ENCODE measurements around the gene USH2A.
A peak's percentile ranks its signal among the peaks of the same experiment; 100 is the strongest.

Gene USH2A

DNA sequence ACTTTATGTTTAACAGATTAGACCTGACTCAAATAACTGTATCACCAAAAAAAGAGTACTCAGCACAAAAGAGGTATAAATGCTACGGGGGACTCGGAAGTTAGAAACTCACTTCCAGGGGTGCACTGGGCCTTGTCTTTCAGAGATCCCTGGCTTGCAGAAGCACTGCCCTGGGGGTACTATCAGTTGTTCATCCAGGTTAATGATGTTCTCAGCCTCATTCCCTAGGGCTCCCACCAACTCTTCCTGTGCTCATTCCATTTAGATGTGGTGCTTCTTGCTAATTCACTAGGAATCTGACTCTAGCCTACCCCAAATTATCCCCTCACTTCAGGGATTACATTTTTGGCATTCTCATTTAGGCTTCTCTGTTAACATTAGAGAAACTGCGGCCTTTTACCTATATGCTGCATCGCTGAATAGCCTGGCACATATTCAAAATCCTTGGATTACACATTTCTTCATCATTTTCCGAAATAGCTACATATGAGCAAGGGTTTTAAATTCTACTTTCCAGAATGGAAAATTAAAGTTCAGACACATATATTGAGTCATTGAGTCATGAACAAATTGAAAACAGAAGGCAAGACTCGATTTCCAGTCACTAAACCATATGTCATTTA, 517.6 kb downstream of the USH2A start:
- DNase-seq: no peak

DNA sequence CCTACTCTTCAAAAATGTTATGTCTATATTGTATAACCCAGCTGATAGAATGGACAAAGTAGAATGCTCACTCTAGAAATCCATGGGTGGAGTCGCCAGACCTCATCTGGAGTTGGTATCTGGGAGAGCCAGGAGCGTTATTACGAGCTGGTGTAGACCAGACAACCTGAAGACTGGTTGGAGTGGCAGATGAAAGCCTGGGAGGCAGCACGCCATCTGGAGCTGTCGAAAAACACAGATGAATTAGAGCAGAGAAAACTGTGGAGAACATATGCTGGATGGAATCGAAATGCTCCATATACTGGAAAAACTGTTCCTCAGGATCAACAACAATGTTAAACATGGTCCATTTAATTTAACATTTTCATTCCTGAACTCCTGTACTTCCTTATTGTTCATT, 522.6 kb downstream of the USH2A start:
- no peak for DNase-seq

DNA sequence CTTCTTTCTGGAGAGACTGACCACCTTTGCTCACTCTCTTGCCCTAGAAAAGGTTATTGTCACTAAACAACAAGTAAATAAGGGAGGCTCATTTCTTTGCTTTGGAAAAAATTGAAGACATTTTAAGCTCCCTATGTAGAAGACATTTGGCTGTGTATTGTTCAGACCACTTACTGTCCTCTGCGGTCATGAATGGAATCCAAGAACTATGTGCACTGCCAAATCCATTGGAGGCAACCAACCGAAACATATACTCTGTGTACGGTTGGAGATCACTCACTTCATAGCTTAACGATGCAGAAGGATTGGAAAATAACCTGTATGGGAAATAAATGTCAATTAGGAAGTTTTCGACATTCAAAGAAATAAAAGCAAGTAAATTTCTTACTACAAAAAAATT, 523.3 kb downstream of the USH2A start:
- DNase-seq: peak; percentile 55

DNA sequence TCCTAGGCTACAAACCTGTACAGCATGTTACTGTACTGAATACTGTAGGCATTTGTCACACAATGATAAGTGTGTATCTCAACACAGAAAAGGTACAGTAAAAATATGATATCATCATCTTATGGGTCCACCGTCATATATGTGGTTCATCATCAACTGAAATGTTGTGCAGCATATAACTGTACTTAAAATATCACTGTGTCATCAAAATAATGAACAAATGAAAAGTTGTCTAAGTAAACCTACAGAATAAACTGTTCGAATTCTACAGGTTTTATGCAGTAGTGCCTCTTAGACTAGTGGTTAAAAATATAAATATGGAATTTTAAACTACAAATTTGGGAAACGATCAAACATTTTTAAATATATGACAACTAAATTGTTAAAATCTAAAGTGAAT, 527.4 kb downstream of the USH2A start:
- no peak for DNase-seq

DNA sequence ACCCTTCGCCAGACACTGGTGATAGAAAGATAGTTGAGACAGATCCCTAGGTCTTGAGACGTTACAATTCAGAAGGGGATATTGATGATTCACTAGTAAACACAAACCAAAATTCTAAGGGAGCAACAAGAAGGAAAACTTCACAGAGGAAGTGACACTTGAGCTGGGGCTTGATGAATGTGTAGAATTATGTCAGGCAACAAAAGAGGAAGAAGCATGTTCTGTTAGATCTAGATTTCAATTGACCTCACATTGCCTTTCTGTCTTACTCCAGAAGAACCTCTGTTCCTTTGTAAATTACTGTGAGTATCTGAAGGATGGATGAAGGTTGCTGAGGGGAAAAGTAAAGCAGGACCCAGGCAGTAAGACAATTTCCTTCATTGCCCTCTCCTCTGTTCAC, 528.0 kb downstream of the USH2A start:
- DNase-seq: no peak

DNA sequence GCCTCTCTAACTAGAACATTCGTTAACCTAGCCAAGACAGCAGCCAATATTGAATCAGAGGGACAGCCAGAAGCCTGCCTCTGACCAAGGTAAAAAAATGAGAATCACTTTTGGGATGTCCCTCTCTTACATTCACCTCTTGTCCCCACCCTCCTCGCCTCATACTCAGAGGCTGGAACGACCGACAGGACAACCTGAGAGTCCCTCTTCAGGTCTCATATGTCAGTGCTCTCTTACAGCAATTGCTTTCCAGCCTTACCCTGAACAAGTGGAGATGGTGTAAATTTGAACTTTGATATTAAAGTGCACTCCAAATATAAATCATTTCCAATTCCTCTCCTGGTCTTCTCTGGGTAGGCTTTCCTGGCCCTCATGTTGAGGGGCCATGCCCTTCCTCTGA, 528.6 kb downstream of the USH2A start:
- no peak for DNase-seq

DNA sequence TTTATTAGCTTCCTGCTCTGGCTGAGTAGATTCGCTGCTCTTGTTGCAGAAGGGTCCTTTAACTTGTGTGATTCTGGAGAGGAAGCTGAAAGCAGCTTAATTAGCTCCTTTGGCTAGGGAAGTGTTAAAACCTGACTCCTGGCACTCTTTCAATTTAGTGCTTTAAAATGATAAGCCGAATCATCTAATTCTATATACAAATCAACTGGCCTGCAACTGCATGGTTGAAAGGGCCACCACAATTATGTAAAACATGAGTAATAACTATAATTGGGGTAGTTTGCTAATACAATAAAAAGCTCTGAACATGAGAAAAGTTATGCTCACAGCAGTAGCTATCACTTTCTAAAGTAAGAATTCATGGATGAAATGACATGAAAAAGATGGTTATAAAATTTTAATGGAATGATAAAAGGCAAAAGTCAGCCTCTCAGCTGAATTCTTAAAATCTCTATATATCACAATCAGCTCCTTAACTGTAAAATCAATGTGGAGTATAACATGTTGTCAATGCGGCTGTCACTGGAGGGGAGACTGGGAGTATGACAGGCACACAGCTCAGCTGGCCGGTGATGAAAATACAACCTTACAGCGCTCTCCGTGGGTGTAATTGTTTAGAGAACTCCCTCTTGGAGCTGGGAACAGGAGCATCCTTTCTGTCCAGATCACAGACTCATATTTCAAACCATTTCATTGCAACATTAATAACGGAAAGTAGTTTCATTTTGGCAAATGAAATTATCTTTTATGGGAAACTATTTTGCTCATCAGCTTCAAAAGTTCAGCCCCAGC, 531.8 kb downstream of the USH2A start:
- DNase-seq: peak; percentile 47

DNA sequence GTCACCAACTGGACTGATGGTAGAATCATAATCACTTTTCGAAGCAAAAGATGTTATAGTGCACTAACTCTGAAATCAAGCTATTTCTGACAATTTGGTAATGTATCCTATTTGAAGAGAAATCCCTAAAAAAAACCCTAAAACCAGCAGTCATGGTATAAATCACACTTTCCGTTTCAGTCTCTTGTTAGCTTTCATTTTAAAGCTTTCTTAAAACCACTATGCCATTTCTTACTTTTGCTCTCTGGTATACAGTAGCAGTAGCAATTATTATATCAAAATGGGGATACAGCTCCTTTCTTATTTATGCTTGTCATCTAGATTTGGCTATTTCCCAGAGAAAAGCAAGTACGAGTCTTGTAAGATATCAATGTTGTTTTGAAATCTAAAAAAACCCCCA, 532.8 kb downstream of the USH2A start:
- no peak for DNase-seq

DNA sequence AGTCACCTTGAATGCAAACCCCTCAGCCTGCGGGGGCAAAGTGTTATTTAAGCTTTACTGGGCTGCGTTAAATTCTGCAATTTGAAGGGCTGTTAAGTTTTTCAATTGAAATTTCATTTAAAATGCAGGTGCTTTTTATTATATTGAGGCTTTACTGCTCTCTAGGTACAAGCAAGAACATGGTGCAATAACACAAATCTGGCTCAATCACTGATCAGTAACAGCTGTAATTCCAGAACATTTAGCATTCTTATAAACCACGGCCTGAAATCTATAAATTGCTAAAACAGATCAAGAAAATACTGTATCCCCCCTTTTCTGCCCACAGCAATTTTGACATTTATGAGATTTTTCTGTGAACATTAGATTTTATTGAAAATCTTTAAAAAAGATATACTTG, 533.4 kb downstream of the USH2A start:
- no peak for DNase-seq

DNA sequence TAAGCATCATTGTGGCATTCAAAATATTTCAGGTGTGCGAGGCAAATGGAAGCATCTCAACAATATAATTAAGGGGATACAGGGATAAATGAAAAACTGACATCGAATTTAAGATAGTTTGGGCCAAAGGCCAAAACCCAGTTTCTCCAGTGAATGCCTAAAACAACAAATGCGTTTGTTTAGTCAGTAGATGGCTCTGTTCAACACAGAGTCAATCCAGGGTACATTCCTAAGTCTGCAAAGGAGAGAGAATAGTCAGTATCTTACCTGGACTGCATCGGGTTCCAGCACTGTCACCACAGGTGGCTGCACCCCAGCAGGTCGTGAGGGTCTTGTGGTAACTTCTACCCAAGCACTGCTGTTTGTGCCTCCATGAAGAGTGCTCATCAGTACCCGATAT, 535.1 kb downstream of the USH2A start:
- DNase-seq: peak; percentile 61

DNA sequence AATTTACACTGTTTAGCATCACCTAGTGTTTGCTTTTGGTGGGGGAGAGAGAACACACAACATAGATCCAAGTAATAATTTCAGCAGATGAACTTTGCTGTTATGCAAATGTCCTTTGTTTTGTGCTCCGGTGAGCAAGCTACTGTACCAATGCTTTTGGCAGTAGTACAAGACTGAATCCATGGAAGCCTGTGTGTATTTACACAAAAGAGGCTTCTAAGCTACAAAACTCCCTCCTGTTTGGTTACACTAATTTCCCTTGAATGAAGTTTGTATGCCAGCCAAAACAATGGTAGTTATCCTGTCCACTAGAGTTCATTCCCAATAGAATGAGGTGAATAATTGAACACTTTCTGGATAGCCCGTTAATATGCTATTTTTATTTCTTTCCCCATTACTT, 535.6 kb downstream of the USH2A start:
- DNase-seq: peak; percentile 91

DNA sequence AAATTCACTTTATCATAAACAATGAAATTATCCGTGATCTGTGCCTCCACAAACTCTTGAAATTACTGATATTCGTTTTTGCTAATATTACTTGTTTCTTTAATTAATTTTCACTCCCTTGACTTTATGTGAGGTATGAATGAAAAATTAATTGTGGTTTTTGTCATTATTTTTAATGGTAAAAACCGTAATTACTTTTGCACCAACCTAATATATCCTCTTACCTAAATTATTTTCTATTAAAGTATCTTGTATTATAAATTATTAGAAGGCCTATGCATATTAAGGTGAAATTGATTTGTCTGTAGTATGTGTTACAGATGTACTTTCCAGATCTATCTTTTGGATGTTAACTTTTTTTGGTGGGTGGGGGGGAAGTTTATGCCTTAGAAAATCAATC, 540.2 kb downstream of the USH2A start:
- no peak for DNase-seq

DNA sequence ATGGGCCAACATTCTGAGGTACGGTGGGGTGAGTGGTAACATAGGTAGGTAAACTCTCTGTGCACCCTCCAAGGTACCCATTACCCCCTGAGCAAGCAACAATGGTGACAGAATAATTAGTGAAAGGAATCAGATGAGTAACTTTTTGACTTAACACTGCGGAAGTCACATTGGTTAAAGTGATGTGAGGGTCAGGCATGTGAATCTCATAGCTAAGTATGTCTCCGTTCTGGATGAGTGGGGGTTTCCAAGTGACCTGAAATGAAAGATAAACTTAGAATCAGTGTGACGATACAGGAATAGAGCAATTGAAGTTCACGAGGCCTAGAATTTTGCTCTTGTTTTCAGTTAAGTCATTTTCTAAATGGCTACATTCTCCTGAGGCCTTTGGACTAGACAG, 544.4 kb downstream of the USH2A start:
- no peak for DNase-seq

DNA sequence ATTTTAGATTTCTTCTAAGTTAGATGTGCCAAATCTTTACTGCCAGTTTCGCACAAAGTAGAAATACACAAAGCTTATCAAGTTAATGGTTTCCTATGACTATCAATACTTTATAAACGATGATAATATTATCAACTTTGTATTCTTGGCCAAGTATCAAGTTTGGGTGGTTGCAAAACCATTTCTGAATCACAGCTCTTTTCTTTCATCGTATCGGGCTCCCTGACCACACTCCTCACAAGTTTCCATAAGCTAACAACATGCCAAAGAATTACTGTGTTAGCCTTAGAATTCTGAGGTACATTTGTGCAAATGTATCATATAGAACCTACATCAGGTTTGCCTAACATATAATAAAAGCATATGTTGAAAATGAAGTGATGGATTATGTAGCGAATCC, 545.1 kb downstream of the USH2A start:
- no peak for DNase-seq

DNA sequence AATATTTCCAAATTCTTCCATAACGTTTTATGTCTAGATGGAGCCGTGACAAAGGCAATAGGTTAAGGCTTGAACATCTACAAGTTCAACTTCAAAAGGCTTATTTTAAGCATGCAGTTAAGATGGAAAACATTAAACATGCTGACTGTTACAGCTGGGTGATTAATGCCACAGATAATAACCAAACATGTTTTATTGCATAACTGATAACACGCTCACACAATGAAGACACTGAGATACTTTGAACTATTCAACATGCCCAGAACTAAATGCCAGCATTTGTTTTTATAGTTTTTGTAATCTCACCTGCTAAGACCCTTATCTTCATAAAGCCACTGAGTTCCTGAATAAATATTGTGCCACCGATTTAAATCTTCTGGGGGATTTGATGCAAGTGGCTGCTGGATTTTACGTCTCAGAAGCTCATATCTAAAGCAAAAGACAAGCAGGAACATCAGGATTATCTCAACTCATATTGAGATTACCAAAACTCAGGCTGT, 545.7 kb downstream of the USH2A start:
- DNase-seq: no peak

DNA sequence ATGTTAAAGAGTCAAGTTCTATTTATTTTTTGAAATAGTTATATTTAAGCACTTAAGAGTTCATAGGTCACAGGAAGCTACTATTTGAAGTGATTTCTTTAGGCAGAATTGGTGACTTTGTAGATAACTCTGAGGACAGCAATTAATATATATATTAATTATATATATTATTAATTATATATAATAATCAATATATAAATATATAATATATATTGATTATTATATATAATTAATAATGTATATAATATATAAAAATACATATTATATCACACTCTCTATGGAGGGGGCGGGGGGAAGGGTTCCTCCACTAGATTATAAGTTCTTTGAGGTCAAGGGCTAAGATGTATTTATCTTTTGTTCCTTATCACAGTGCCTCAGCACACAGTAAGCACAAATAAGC, 547.5 kb downstream of the USH2A start:
- DNase-seq: no peak

DNA sequence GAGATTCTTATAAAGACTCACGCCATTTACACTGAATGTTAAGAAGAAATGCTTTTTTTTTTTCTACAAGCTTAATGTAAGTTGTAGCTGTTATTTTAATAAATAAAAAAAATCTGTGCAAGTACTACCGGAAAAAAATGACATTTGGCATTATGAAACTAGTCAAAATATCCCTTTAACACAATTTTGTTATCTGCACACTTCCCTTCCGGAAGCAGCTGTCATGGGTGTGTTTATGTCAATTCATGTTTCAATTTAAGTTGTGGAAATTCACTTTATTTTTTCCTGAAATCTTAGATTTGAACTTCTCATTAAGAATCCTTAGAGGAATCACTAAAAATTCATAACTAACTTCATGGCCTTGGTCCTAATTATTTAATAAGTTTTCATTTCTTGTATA, 548.0 kb downstream of the USH2A start:
- no peak for DNase-seq

DNA sequence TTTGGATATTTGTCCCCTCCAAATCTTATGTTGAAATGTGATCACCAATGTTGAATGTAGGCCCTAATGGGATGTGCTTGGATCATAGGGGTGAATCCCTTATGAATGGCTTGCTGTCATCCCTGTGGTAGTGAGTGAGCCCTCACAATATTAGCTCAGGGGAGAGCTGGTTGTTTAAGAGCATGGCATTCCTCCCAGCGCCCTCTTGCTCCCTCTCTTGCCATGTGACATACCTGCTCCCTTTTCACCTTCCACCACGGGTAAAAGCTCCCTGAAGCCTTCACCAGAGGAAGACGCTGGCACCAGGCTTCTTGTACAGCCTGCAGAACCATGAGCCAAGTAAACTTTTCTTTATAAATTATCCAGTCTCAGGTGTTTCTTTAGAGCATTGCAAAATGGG, 550.6 kb downstream of the USH2A start:
- no peak for DNase-seq

DNA sequence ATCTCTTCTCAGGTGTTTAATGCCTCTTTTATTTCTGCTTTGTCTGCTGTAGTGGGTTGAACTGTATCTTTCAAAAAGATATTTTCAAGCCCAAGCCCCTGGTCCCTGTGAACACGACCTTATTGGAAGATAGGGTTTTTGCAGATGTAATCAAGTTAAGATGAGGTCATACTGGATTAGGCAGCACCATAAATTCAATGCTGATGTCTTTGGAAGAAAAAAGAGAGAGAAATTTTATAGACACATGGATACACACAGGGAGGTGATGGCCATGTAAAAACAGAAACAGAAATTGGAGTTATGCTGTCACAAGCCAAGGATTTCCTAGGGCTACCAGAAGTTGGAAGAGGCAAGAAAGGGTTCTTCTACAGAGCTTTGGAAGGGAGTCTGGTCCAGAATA, 554.7 kb downstream of the USH2A start:
- DNase-seq: no peak

DNA sequence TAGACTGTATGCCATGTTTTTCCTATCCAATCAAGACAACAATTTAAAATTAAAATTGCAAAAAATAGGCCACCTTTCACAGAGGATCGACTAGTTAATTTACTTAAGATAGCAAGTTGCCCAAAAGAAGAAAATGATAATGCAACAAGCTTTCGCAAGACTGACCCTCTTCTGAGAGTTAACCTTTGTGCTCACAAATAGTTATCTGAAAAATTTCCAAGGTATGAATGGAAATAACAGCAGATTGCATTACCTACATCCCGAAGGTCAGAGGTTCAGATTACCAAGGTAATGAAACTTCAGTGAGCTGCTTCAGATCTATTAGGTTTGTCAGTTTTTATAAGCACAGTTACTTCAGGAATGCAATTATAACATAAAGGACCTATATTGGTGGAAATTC, 558.2 kb downstream of the USH2A start:
- no peak for DNase-seq

DNA sequence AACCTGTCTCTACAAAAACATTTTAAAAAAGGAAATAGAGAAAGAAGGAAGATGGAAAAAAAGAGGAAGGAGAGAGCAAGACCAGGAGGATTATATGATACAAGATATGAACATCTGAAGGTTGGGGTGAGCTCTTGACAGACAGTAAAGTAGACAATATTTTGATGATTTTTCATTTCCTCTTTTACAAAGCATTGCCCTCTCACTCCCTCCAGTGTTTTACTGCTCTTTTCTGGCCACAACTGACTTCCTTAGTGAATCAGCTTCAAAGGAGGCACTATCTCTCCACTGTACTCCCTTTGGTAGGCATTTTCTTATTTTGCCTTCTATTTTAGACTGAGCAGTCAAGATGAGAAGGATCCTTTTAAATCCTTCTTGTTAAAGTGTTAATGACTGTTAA, 559.5 kb downstream of the USH2A start:
- no peak for DNase-seq

DNA sequence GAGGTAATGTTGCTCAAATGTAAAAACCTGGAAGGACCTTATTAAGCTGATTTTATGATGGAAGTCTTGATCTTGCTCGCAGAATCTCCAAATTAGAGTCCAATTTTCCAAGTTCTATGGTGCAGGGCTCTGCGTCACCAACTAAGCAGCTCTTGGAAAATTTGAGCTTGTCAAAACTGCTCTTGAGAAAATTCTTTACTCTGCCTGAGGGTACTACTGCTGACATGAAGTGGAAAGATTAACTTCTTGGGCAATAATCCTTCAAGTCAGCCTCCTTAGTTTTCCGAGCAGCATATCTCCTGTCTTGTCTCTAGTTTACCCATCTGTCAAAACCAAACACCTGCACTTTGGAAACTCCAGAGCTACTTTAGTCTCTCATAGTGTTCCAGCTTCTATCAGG, 562.4 kb downstream of the USH2A start:
- DNase-seq: no peak

DNA sequence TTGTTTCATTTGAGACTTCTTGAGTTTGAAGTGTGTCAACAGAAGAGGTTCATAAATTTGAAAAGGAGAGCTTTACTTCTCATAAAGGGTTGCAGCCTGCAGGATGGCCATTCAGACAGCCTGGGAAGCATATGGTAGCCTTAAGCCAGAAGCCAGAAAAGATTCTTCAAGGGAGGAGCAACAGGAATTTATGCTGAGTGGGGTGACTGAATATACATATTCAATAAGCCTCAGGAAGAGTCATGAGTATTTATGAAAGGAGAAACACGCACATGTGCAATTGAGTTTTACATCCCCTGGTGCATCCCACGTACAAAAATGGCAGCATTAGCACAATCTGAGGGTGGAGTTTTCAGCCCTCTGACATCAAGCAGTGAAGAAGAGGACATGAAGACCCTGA, 565.9 kb downstream of the USH2A start:
- DNase-seq: no peak

DNA sequence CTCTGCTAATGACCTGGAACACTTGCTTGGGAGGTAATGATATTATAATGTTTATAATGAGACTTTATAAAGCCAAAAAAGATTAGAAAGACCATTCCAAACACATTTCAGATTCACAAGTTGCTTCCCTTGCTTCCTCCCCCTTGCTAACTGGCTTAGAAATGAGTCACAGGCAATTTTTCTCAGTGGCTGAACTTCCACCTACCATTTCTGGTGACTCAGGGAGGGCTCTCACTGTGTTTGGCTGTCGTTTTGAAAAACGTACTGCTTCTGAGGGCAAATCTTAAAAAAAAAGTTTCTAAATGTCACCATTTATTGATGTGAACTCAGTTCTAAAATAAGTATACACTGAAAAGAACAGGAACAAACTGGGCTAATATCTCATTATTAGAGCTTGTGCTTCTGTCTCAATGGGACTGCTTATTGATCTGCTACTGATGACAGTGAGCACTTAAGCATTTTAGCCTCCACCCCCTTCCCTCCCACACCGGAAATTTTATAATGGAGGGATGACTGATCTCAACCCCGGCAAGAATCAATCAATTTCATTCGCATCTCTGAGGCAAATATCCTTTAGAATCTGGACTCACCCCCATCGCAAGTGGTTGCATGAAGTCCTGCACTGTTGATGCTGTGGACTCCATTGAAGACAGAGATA, 577.9 kb downstream of the USH2A start:
- DNase-seq: no peak

All from NCI-H1092 treated with DMSO at 0.1 percent for 48 hours (cell line).